HL-60 (cell line): ENCODE results near the gene ALLC.
"Not testable (repeated sequence)": the region's sequence is repeated elsewhere in the genome, so short reads cannot be mapped to it uniquely, and the experiment has no call there.

Source experiments
- DNase-seq, 2 experiments: peaks; one replicate each; pipeline ENCODE4 v3.0.0-alpha.2; 2010 to 2020; ENCODE audit warnings: low read depth in 1 of 2, low spot score in 1 of 2
- H3K27ac ChIP-seq: fragments of 250-450 bp; sonication (Bioruptor Pico); replicated peaks from 2 replicates; pipeline ENCODE4 v1.5.1; 2020; ENCODE audit warnings: mild to moderate bottlenecking, moderate library complexity
- H3K27me3 ChIP-seq: fragments of 250-450 bp; sonication (Bioruptor Pico); 2 replicates; pipeline ENCODE4 v1.5.1; 2021; ENCODE audit warnings: mild to moderate bottlenecking, moderate library complexity; ENCODE audit not compliant: insufficient read depth, poor library complexity, severe bottlenecking
- H3K4me3 ChIP-seq: replicated peaks from 2 replicates; pipeline ENCODE4 v1.5.1; 2011; ENCODE audit warnings: mild to moderate bottlenecking, control low read depth, low read length; ENCODE audit not compliant: insufficient read depth
- CTCF ChIP-seq: IDR thresholded peaks from one replicate; pipeline ENCODE4 v1.5.1; 2011; ENCODE audit warnings: low read length, control low read depth, inconsistent platforms; ENCODE audit not compliant: insufficient read depth
- GABPA ChIP-seq: IDR thresholded peaks from 2 replicates; pipeline ENCODE4 v1.6.1; 2012; ENCODE audit warnings: low read depth
- POLR2AphosphoS5 ChIP-seq: IDR thresholded peaks from 2 replicates; pipeline ENCODE4 v1.6.1; 2012; ENCODE audit warnings: low read depth
- REST ChIP-seq: IDR thresholded peaks from 2 replicates; pipeline ENCODE4 v1.6.1; 2012; ENCODE audit warnings: low read depth; ENCODE audit not compliant: insufficient replicate concordance
- SPI1 ChIP-seq: IDR thresholded peaks from 2 replicates; pipeline ENCODE4 v1.6.1; 2012; ENCODE audit warnings: low read depth, mild to moderate bottlenecking, borderline replicate concordance

The ALLC gene

GRCh38 chr2:3618367-3618766 lies 39.6 kb upstream of the ALLC start:
- no peak overlapping the region for H3K4me3 ChIP-seq
- TF ChIP-seq SPI1: no peak
- no peak for TF ChIP-seq CTCF
- no peak for TF ChIP-seq POLR2AphosphoS5
- TF ChIP-seq REST: no peak
- TF ChIP-seq GABPA: no peak
- DNase-seq: no peak
- H3K27ac ChIP-seq: no peak overlapping the region
- H3K27me3 ChIP-seq: no peaks in the 10 kb centered on the region

GRCh38 chr2:3619033-3619432 lies 39.0 kb upstream of the ALLC start:
- Histone ChIP-seq H3K27me3 (no peaks in the 10 kb centered on the region), H3K4me3 (no peak overlapping the region), H3K27ac (no peak overlapping the region)
- DNase-seq: no peak
- TF ChIP-seq POLR2AphosphoS5: no peak
- TF ChIP-seq REST: no peak
- TF ChIP-seq CTCF: no peak
- no peak for TF ChIP-seq SPI1
- no peak for TF ChIP-seq GABPA

- H3K4me3 ChIP-seq, H3K27ac ChIP-seq, H3K27me3 ChIP-seq, DNase-seq: not testable (repeated sequence)
Observed at GRCh38 chr2:3619661-3620060, 38.3 kb upstream of the ALLC start.

- Histone ChIP-seq H3K27ac (no peak overlapping the region), H3K27me3 (no peaks in the 10 kb centered on the region), H3K4me3 (no peak overlapping the region)
- TF ChIP-seq GABPA (no peak), CTCF (no peak), SPI1 (no peak)
- DNase-seq: no peak
Observed at GRCh38 chr2:3620834-3621233, 37.2 kb upstream of the ALLC start.
